ENCODE measurements around the gene ADARB2. TPM values are rescaled to one million over a fixed set of nuclear protein-coding genes. Genes with fewer than 3 reads are reported as not detected.

ADARB2 gene
- total and polyA plus RNA-seq, 2 experiments from 2014 or later, result 2.0 to 5.0 TPM

GRCh38 chr10:1655367-1655766 is 82.0 kb downstream of the ADARB2 start (continued):
- TF ChIP-seq ZNF462 (CRISPR knock-in tag; IDR thresholded peaks at IDR 0.05) (no peak), REST (IDR thresholded peaks at IDR 0.05; ENCODE audit: unreplicated experiment) (no peak)

GRCh38 chr10:1654811-1655356 is 82.4 kb downstream of the ADARB2 start:
- Mint-ChIP-seq H3K4me1 (peaks cover 19% of the 10 kb centered on the region), H3K27ac (no peak overlapping the region), H3K4me3 (no peak overlapping the region), H3K27me3 (ENCODE audit: insufficient read depth, low read depth, poor library complexity) (peaks cover 7% of the 10 kb centered on the region), H3K9me3 (no peaks in the 10 kb centered on the region), H3K36me3 (ENCODE audit: low read depth) (no peaks in the 10 kb centered on the region; the same call in 2 of the 3 replicates)
- Histone ChIP-seq H3K79me2 (replicated peaks; ENCODE audit: insufficient read depth) (no peaks in the 10 kb centered on the region), H3K36me3 (ENCODE audit: insufficient read depth) (no peaks in the 10 kb centered on the region), H4K20me1 (replicated peaks; ENCODE audit: insufficient read depth) (no peaks in the 10 kb centered on the region), H3K27ac (ENCODE audit: low read depth) (no peak overlapping the region), H3K27me3 (ENCODE audit: insufficient read depth) (no peaks in the 10 kb centered on the region), H2AFZ (no peak overlapping the region), H3K9me2 (ENCODE audit: insufficient read depth) (no peaks in the 10 kb centered on the region), H3F3A (replicated peaks; ENCODE audit: low read depth) (no peaks in the 10 kb centered on the region), H3K4me1 (ENCODE audit: insufficient read depth) (peaks cover 8% of the 10 kb centered on the region), H3K4me2 (no peak overlapping the region), H3K4me3 (no peak overlapping the region)
- peak; percentile 32 for ATAC-seq
- no peak for DNase-seq (ENCODE audit: low spot score)
- TF ChIP-seq CTCF (conservative IDR thresholded peaks at IDR 0.05; ENCODE audit: low read depth in 2 of 2), result no peak
- TF ChIP-seq STAT1 (IDR thresholded peaks at IDR 0.05; ENCODE audit: unreplicated experiment), result no peak
- TF ChIP-seq EZH2phosphoT487 (IDR thresholded peaks at IDR 0.05; ENCODE audit: unreplicated experiment), result no peak
- no peak for TF ChIP-seq ETS1 (IDR thresholded peaks at IDR 0.05)
- no peak for TF ChIP-seq NANOG (IDR thresholded peaks at IDR 0.05; ENCODE audit: borderline replicate concordance)
- no peak for TF ChIP-seq REST (IDR thresholded peaks at IDR 0.05; ENCODE audit: unreplicated experiment)
- TF ChIP-seq EZH2 (IDR thresholded peaks at IDR 0.05; ENCODE audit: low read depth, unreplicated experiment), result no peak
